Breast epithelium (tissue), 4 donors: ENCODE data around the gene ARRDC2. TPM values are rescaled to one million over a fixed set of nuclear protein-coding genes. Genes with fewer than 3 reads are reported as not detected.
"Not testable (repeated sequence)": the region's sequence is repeated elsewhere in the genome, so short reads cannot be mapped to it uniquely, and the experiment has no call there.

Experiments used
- DNase-seq, 2 donors: peaks; one replicate each; pipeline ENCODE4 v3.0.0-alpha.2; 2019; ENCODE audit warnings: low spot score in 2 of 2
- H3K27ac ChIP-seq, 2 donors: fragments of 200-600 bp; sonication (generic) in 1 of 2; one replicate each; pipeline ENCODE4 v1.5.1; 2016 to 2019; ENCODE audit warnings: mild to moderate bottlenecking in 1 of 2
- H3K27me3 ChIP-seq, 2 donors: fragments of 200-600 bp; sonication (generic) in 1 of 2; one replicate each; pipeline versions ENCODE4 v1.5.1 to v1.6.0; 2017 to 2019; ENCODE audit warnings: control low read depth in 1 of 2, mild to moderate bottlenecking in 1 of 2
- H3K36me3 ChIP-seq: fragments of 200-600 bp; one replicate; pipeline ENCODE4 v1.5.1; 2019
- H3K4me1 ChIP-seq, 2 donors: fragments of 200-600 bp; sonication (generic); one replicate each; pipeline ENCODE4 v1.5.1; 2016 to 2019; ENCODE audit warnings: control low read depth in 1 of 2
- H3K4me3 ChIP-seq, 3 donors: fragments of 200-600 bp; sonication (generic); 1 replicate in 2 of 3; 2 replicates in 1 of 3; pipeline ENCODE4 v1.5.1; 2016 to 2019; ENCODE audit warnings: mild to moderate bottlenecking in 3 of 3, moderate library complexity in 2 of 3
- H3K9me3 ChIP-seq, 2 donors: fragments of 200-600 bp; sonication (generic) in 1 of 2; one replicate each; pipeline ENCODE4 v1.5.1; 2016 to 2019; ENCODE audit warnings: control low read depth in 1 of 2
- CTCF ChIP-seq, 3 donors: fragments of 450-650 bp; IDR thresholded peaks; one replicate each; pipeline ENCODE4 v1.5.1; 2016 to 2017; ENCODE audit warnings: antibody characterized with exemption in 3 of 3, mild to moderate bottlenecking in 3 of 3, moderate library complexity in 3 of 3
- POLR2A ChIP-seq: fragments of 450-650 bp; IDR thresholded peaks from one replicate; pipeline ENCODE4 v1.6.1; 2016; ENCODE audit warnings: antibody characterized with exemption, mild to moderate bottlenecking, moderate library complexity
- POLR2AphosphoS5 ChIP-seq, 3 donors: sonication (generic); formaldehyde crosslinking; IDR thresholded peaks; one replicate each; pipeline ENCODE4 v1.6.1; 2017; ENCODE audit warnings: antibody characterized with exemption in 3 of 3
- intact Hi-C: fragments of 100-400 bp; cut with DNase I; formaldehyde crosslinking; loops from one replicate; pipeline ENCODE4 v1.15.1; 2023; ENCODE audit warnings: low total_unique reads
- total RNA-seq, 3 donors: library from RNA; depleted of rRNA; stranded (reverse); fragments of >200 nt; gene quantifications; one replicate each; pipeline ENCODE4 v1.1.0, GENCODE V29; 2016

Gene ARRDC2
- total RNA-seq, 3 donors from 2014 or later, result 49.4 to 89.3 (median 53.4) TPM

GRCh38 chr19:18023622-18024251, 15.8 kb downstream of the ARRDC2 start:
- no peaks in the 10 kb centered on the region for H3K36me3 ChIP-seq
- DNase-seq, result peak in 1 of 2 donors; percentile 78
- H3K9me3 ChIP-seq, result no peaks in the 10 kb centered on the region
- peak overlapping the region; percentile 86 to 96 for H3K27ac ChIP-seq
- peaks cover 18 to 26% of the 10 kb centered on the region in 2 donors for H3K4me1 ChIP-seq
- peak; percentile 74 to 93 (median 80) for TF ChIP-seq POLR2AphosphoS5 (IDR thresholded peaks at IDR 0.05)
- no peak for TF ChIP-seq CTCF (IDR thresholded peaks at IDR 0.05)
- TF ChIP-seq POLR2A, result no peak
- no peak overlapping the region for H3K4me3 ChIP-seq
- intact Hi-C loops, result no loop called here
- no peaks in the 10 kb centered on the region for H3K27me3 ChIP-seq

DNA sequence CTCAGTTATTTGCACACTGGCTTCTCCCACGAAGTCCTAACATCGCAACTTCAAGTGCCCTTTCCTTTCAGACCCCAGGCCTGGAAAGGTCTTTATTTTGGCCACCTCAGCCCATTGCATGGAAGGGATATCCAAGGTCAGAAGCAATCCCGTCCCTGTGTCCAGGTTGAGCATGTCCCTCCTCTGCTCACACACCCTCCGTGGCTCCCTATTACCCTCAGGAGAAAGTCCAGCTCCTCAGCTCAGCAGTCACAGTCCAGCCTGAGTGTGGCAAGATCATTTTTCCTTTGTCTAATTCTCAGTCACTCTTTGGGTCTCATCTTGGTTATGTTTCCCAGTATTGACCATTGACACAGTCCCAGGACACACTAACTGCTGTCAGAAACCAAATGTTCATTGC, 19.2 kb downstream of the ARRDC2 start:
- no peaks in the 10 kb centered on the region for H3K27me3 ChIP-seq
- H3K27ac ChIP-seq, result no peak overlapping the region
- no peak for DNase-seq
- intact Hi-C loops, result no loop called here
- no peaks in the 10 kb centered on the region for H3K36me3 ChIP-seq
- peaks cover 0 to 11% of the 10 kb centered on the region in 2 donors for H3K4me1 ChIP-seq
- no peak overlapping the region for H3K4me3 ChIP-seq
- no peaks in the 10 kb centered on the region for H3K9me3 ChIP-seq
- TF ChIP-seq CTCF (IDR thresholded peaks at IDR 0.05) (no peak), POLR2AphosphoS5 (IDR thresholded peaks at IDR 0.05) (no peak), POLR2A (no peak)

DNA sequence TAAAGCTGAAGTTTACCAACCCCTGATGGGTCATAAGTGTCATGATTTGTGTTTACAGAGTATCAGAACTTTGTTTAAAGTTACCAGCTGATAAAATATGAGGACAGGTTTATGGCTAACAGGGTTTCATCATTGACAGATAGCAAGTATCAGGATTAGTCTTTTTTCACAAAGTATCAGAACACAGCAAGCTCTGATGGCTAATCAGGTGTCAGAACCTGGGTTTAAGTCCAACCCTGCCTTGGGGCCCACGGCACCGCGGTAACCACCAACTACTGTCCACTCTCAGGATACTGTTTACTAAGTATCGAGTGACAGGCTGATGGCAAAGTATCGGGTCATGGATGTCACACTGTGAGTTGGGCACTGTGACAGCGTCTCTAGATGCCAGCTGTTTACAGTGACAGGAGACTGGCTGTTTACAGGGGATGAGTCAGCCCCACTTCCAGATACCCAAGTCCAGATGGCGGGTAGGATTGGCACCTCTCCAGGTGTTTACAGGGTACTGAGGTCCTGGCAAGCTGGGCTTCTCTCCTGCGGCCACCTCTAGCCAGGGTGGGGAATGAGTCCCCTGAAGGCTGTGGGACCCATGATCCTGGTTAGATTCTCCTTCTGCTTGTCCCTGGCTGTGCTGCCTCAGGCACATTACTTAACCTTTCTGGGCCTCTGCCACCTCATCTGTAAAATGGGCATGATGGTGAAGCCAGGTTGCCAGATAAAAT, 21.8 kb downstream of the ARRDC2 start:
- TF ChIP-seq POLR2A (no peak), CTCF (IDR thresholded peaks at IDR 0.05) (no peak), POLR2AphosphoS5 (IDR thresholded peaks at IDR 0.05) (peak in 1 of 3 donors; percentile 9)
- intact Hi-C loops, result no loop called here
- DNase-seq, result peak; percentile 75 to 78
- Histone ChIP-seq H3K36me3 (no peaks in the 10 kb centered on the region), H3K27ac (peak overlapping the region; percentile 72 to 78), H3K4me3 (no peak overlapping the region), H3K9me3 (no peaks in the 10 kb centered on the region), H3K27me3 (no peaks in the 10 kb centered on the region), H3K4me1 (peaks cover 0 to 9% of the 10 kb centered on the region in 2 donors)

DNA sequence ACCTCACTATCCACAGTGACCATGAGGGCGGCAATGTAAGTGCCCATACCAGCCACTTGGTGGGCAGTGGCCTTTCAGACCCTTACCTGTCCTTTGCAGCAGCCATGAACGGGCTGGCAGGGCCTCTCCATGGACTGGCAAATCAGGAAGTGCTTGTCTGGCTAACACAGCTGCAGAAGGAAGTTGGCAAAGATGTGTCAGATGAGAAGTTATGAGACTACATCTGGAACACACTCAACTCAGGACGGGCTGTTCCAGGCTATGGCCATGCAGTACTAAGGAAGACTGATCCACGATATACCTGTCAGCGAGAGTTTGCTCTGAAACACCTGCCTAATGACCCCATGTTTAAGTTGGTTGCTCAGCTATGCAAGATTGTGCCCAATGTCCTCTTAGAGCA, 23.4 kb downstream of the ARRDC2 start:
- DNase-seq, H3K4me1 ChIP-seq, H3K36me3 ChIP-seq, H3K4me3 ChIP-seq, intact Hi-C loops, H3K27me3 ChIP-seq, H3K9me3 ChIP-seq: not testable (repeated sequence)
- H3K27ac ChIP-seq, result peak overlapping the region; percentile 48 to 72
- peak in 1 of 3 donors; percentile 24 for TF ChIP-seq POLR2AphosphoS5 (IDR thresholded peaks at IDR 0.05)

- H3K9me3 ChIP-seq, H3K4me1 ChIP-seq, H3K27me3 ChIP-seq, intact Hi-C loops, H3K36me3 ChIP-seq, H3K27ac ChIP-seq, DNase-seq, H3K4me3 ChIP-seq: not testable (repeated sequence)
Observed at GRCh38 chr19:18032102-18032501, 24.1 kb downstream of the ARRDC2 start.

GRCh38 chr19:18041054-18041453, 33.1 kb downstream of the ARRDC2 start:
- Histone ChIP-seq H3K4me1 (peaks cover 5 to 7% of the 10 kb centered on the region in 2 donors), H3K27ac (no peak overlapping the region), H3K4me3 (no peak overlapping the region), H3K36me3 (no peaks in the 10 kb centered on the region), H3K27me3 (no peaks in the 10 kb centered on the region), H3K9me3 (peaks cover 0 to 4% of the 10 kb centered on the region in 2 donors)
- TF ChIP-seq POLR2A (no peak), CTCF (IDR thresholded peaks at IDR 0.05) (no peak), POLR2AphosphoS5 (IDR thresholded peaks at IDR 0.05) (no peak)
- DNase-seq, result no peak
- intact Hi-C loops, result no loop called here
